GM12872 (cell line): Measurements from ENCODE around the gene CAPS.

Source experiments
- CTCF ChIP-seq: IDR thresholded peaks from 3 replicates; pipeline ENCODE4 v1.5.1; 2011; ENCODE audit warnings: low read depth, mild to moderate bottlenecking, low read length, moderate library complexity; ENCODE audit not compliant: insufficient read depth

CAPS gene

GRCh38 chr19:5877427-5877826 lies 36.6 kb upstream of the CAPS start:
- no peak for TF ChIP-seq CTCF

GRCh38 chr19:5877882-5878281 lies 36.2 kb upstream of the CAPS start:
- TF ChIP-seq CTCF, result no peak

GRCh38 chr19:5880196-5880595 lies 33.9 kb upstream of the CAPS start:
- no peak for TF ChIP-seq CTCF

- no peak for TF ChIP-seq CTCF
Measured at GRCh38 chr19:5880604-5881078, 33.4 kb upstream of the CAPS start.

- TF ChIP-seq CTCF, result no peak
Measured at GRCh38 chr19:5881543-5882299, 32.3 kb upstream of the CAPS start.

- no peak for TF ChIP-seq CTCF
Measured at GRCh38 chr19:5882421-5882968, 31.6 kb upstream of the CAPS start.

GRCh38 chr19:5889288-5889971 lies 24.6 kb upstream of the CAPS start:
- no peak for TF ChIP-seq CTCF
